RPMI7951 (cell line): ENCODE data around the gene CENPM. TPM values are rescaled to one million over a fixed set of nuclear protein-coding genes. Genes with fewer than 3 reads are reported as not detected.

Source experiments
- DNase-seq: peaks from one replicate; pipeline ENCODE4 v3.0.0-alpha.2; 2012; ENCODE audit warnings: low read depth
- total RNA-seq: library from RNA; depleted of rRNA; stranded (reverse); fragments of >200 nt; shearing (Covaris generic); gene quantifications from 2 replicates; pipeline ENCODE4 v1.2.3, GENCODE V29; 2014

Gene CENPM
- total RNA-seq, 1 experiment from 2014 or later, result 50.3 TPM

GRCh38 chr22:41915035-41915785, 31.7 kb downstream of the CENPM start, which contains the start of gene SHISA8:
SHISA8 (minus strand) TSS chr22:41915074; CDS start chr22:41914667, 407 bp downstream.
- no peak for DNase-seq

- no peak for DNase-seq
Observed at GRCh38 chr22:41914611-41915034, 32.3 kb downstream of the CENPM start.

DNA sequence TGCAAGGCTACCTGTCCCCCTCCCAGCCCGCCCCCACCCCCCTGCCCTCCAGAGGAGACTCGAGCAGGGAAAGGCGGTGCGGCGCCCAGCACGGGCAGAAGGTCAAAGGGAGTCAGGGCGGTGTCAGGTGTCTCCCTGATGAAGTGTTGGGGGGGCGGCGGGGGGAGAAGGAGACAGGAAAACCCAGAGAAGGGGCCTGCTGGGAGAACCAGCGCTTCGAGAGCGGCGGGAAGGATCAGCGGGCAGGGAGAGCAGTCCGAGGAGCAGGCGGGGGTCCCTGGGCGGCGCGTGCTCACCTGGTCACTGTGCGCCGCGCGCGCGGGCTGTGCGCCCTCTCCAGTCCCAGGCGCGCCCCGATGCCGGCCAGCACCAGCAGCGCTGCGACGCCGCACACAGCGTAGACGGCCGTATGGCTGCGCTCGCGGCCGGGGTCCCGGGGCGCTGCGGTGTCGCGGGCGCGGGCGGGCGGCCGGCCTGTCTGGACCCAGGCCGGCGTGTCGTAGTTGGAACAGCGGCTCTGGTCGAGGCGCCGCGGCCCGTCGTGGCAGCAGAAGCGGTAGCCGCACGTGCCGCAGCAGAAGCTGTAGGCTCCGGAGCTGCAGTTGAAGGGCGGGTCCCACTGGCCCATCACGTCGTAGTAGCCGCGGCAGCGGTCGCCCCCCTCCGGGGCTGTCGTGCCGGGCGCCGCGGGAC, 33.0 kb downstream of the CENPM start:
- DNase-seq, result no peak

DNA sequence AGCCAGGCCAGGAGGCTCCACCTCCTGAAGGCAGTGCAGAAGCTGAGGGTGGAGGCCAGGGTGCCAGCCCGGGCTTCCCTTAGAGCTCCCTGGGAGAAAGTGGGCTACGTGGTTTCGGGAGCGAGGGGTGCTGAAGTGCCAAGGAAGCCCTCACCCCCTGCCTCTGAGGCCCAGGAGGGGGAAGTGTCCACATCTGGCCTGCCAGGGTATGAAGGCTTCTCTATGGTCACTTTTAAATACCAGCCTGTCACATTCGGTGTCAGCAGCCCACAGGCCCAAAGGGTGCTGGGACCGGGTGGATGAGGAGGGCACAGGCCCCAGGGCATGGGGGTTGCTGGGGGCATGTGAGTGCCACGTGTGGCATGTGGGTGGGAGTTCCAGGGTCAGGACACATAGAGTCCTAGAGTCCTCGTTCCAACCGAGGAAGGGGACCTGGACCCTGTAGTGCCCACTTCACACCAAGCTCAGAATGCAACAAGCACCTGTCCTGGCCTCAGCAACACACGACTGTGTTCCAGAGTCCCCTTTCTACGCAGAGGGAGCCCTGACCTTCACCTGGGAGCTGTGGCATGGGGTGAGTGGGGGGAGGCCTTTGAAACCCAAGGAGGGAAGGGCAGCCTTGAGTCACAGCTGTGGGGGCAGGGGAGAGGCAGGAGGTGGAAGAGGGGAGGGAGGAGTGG, 33.8 kb downstream of the CENPM start:
- no peak for DNase-seq

DNA sequence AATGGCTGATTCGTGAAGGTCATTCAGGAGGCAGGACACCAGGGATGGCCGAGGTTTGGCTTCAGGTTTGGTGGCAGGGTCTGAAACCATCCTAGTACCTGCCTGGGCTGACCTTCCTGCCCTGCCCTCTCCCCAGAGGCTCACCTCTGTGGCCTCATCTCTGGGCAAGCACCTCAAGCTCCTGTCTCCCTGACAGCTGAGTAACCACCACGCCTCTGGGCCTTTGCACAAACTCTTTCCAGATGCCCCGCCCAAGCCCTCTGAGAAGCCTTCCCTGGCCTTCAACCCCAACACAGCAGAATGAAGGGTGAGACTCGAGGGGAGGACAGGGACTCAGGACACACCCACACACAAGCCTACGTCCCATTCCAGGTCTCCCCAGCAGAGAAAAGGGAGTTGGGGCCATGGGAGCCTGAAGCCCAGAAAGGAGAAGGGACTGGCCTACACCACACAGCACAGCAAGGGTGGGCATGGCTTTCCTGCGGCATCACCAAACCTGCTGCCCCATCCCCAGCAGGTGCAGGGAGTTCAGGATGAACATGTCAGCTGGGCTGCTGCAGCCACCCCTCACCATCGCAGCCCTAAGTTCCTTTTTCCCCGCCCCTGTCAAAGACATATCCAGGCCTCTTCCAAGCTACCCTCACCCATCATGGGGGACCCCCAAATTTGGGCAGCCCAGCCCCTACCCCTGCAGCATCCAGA, 34.5 kb downstream of the CENPM start:
- DNase-seq, result no peak

- no peak for DNase-seq
Observed at GRCh38 chr22:41911001-41911611, 35.8 kb downstream of the CENPM start.

- DNase-seq, result peak; percentile 26
Observed at GRCh38 chr22:41910050-41911000, 36.6 kb downstream of the CENPM start.

GRCh38 chr22:41909310-41910049, 37.5 kb downstream of the CENPM start:
- peak; percentile 20 for DNase-seq

- DNase-seq, result no peak
Observed at GRCh38 chr22:41908411-41909309, 38.3 kb downstream of the CENPM start.

DNA sequence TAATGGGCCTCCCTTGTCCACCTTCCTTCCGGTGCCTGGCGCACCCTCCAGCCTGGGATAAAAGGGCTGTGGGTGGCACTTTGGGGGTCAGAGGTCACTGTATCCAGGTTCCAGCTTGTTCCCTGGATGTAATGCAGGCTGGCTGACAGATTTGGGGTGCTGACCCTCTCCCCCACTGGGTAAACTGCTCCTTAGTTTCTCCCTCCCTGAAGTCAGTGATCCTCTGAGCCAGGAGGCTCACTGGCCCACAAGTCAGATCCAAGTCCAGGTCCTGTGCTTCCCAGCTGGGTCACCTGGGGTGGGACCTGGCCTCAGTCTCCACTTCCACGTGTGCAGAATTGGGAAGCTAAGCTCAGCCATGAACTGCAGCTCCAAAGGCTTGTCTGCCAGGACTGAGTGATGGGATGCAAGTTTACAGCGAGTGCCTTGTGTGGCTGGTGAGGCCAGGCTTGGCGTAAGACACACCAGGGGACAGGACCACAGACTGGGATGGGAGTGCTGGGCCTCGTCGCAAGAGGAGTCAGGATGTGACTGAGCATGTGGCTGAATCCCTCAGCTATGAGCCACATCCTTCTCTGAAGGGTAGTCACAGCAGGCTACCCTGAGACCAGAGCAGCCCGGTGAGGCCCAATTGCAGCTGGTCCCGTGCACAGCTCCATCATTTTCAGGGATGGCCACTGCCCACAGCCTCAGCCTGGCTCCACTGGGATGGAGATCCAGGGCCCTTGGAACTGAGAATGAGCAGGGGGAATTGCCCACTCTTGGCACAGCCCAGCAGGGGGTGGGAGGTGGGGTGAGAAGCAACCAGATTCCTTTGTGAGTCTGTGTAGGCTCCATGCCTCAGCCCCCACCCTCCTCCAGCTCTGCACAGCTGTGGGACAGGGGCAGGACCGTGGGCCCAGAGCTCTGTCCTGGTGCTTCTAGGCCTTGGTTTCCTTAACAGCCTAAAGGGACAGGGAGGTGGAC, 39.2 kb downstream of the CENPM start:
- no peak for DNase-seq

DNA sequence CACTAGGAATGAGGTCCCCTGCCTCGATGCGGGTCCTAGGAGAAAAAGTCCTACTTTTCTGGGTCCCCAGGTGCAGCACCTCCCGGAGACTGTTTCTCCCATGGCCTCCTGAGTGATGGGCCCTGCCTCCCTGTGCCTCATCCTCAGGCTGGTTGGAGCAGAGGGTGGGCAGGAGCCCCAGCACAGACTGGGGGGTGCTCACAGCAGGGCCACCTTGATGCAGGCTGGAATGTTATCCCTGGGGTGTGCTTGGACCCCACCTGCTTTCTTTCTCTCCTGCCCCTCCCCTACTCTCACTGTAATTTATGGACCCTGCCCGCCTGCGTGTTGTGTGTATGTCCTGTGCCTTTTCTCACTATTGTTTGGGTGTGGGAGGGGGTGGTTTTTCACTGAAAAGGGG, 40.1 kb downstream of the CENPM start:
- DNase-seq, result no peak

GRCh38 chr22:41905411-41906202, 41.3 kb downstream of the CENPM start:
- no peak for DNase-seq

GRCh38 chr22:41904450-41905410, 42.2 kb downstream of the CENPM start:
- no peak for DNase-seq

GRCh38 chr22:41902932-41903421, 44.0 kb downstream of the CENPM start:
- no peak for DNase-seq

- DNase-seq, result no peak
Observed at GRCh38 chr22:41902016-41902415, 44.9 kb downstream of the CENPM start.
